AG09309 (cell line): ENCODE measurements around the gene HYAL2.
"Not testable (repeated sequence)": the region's sequence is repeated elsewhere in the genome, so short reads cannot be mapped to it uniquely, and the experiment has no call there.

Source experiments
- DNase-seq: peaks from one replicate; pipeline ENCODE4 v3.0.0-alpha.2; 2010; ENCODE audit warnings: low read depth
- H3K4me3 ChIP-seq: 2 replicates; pipeline ENCODE4 v1.5.1; 2011; ENCODE audit warnings: mild to moderate bottlenecking, low read depth, low read length, moderate library complexity; ENCODE audit not compliant: control insufficient read depth
- TF ChIP-seq, protein P1 (sequence below): IDR thresholded peaks from 2 replicates; pipeline ENCODE4 v1.5.1; 2011; ENCODE audit warnings: mild to moderate bottlenecking, low read depth, low read length, inconsistent platforms; ENCODE audit not compliant: insufficient read depth, control insufficient read depth; ENCODE audit errors: missing control alignments

The HYAL2 gene

DNA sequence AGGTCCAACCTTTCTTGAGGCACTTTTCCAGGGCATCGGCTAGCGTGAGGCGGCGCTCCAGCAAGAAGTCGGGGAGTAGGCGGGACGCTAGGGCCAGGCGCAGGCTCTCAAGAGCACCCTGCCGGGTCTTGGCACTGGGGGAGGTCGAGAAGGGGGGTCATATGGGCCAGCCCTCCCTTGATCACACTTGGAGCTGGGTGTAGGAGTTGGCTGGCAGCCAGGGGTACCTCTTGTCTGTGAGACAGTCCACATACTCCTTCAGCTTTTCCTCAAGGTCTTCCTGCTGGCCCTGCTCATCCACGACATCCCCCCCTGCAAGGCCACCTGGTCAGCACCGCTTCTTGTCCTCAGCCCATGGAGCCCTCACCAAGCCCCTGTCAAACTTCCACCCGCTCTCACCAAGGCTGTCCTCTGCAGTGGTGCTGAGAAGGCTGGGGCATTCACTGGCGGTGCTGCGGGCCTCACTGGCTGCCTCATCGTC, 32.3 kb downstream of the HYAL2 start:
- TF ChIP-seq, protein P1, sequence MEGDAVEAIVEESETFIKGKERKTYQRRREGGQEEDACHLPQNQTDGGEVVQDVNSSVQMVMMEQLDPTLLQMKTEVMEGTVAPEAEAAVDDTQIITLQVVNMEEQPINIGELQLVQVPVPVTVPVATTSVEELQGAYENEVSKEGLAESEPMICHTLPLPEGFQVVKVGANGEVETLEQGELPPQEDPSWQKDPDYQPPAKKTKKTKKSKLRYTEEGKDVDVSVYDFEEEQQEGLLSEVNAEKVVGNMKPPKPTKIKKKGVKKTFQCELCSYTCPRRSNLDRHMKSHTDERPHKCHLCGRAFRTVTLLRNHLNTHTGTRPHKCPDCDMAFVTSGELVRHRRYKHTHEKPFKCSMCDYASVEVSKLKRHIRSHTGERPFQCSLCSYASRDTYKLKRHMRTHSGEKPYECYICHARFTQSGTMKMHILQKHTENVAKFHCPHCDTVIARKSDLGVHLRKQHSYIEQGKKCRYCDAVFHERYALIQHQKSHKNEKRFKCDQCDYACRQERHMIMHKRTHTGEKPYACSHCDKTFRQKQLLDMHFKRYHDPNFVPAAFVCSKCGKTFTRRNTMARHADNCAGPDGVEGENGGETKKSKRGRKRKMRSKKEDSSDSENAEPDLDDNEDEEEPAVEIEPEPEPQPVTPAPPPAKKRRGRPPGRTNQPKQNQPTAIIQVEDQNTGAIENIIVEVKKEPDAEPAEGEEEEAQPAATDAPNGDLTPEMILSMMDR: no peak
- no peak for DNase-seq
- H3K4me3 ChIP-seq: no peak overlapping the region

DNA sequence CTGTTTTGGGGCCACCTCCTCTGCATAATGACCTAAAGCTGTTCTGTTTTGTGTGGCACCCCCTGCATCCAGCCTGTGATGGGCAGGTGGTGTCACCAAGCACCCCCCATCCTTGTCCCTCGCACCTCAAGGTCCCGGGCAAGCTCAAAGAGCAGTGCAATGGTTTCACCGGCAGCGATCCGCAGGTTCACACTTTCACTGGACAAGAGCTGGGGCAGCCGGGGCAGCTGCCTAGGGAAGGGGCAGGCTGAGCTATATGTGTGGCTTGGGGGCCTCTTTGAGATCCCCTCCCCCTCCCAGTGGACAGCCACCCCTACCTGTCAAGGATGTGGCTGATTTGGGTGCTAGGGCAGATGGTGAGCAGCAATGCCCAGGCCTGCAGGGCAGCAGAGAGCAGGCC, 33.4 kb downstream of the HYAL2 start:
- TF ChIP-seq, protein P1: no peak
- no peak for DNase-seq
- H3K4me3 ChIP-seq: no peak overlapping the region

DNA sequence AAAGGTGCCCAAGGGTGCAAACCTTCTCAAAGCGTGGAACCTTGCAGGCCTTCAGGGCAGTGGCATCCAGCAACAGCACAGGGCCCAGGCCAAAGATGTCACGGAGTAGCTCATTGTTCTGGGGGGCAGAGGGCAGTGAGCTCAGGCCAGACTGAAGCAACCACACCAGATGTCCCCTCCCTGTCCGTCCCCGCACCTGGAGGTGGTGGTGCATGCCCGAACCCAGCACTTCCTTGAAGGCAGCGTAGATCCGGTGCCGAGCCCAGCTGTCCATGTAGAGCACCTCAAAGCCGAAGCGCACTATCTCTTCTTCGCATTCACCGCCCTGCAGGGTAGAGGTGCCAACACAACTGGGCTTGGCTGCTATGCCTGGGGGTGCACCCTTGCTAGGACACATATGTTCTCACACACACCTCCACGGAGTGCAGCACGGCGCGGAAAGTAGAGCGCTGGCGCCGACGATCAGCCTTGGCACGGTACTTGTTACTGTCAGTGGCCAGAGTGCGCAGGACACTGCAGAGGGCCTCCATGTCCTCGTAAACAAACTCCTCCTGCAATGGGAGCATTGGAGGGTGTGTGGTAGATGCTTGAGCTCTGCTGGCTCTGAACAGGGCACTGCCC, 34.0 kb downstream of the HYAL2 start:
- H3K4me3 ChIP-seq: no peak overlapping the region
- TF ChIP-seq, protein P1: no peak
- DNase-seq: no peak

DNA sequence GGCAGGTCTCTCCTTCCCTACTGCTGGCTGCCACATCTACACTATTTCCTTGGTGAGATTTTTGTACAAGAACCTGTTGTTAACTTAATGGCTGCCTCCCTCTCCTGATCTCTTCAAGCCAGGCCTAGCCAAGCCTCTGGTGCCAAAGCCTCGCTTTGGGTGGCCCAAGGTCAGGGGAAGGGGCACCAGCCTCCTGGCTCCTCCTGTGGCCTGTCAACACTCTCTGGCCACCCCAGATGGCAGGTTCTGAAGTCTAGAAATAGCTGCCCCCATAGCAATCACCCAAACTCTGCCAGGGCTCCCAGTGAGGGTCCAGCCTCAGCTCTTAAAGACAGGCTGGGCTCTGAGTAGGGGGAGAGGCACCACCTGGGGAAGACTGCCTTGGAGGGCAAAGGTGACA, 35.3 kb downstream of the HYAL2 start:
- no peak for DNase-seq
- TF ChIP-seq, protein P1: no peak
- H3K4me3 ChIP-seq: no peak overlapping the region

DNA sequence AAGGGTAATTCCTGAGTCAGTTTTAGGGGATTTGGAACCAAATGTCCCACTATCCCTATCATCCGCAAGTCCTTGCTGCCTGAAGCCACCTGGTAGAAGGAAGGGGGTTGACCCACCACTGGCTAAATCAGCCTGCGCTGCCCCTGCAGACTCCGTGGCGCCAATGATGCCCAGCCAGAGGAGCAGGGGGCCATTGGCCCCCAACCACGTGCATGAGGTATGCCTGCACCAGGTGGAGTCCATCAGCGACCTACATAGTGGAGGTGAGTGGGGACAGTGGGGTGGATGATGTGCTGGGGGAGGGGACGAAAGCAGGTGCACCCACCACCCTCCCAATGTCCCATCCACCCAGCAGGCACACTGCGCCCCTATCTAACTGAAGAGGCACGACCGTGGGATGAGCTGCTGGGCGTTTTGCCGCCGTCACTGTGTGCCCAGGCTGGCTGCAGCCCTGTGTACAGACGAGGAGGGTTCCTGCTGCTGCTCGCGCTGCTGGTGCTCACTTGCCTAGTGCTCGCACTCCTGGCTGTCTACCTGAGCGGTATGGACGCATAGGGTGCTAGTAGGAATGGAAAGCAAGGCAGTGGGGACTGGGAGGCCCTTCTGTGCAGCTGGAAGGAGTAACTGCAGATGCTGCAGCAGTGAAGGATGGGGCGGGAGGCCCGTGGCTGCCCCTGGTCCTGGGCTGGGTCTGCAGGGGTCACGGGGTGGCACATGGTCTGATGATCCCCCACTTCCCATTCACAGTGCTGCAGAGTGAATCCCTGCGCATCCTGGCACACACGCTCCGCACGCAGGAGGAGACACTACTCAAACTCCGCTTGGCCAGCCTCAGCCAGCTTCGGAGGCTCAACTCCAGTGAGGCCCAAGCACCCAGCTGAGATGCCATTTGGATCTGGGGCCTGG, 36.0 kb downstream of the HYAL2 start:
- no peak overlapping the region for H3K4me3 ChIP-seq
- no peak for DNase-seq
- TF ChIP-seq, protein P1: no peak

DNA sequence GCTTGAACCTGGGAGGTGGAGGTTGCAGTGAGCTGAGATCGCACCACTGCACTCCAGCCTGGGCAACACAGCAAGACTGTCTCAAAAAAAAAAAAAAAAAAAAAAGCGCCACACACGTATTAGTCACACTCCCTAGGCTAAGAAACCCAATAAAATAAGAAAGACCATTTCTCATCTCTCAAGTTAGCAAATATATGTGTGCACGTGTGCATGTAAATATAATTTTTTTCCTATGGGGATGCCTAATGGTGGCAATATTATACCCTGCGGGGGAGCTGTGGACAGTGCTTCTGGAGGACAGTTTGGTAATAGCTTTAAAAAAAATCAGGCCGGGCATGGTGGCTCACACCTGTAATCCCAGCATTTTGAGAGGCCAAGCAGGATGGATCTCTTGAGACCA, 38.4 kb downstream of the HYAL2 start:
- not testable (repeated sequence) for H3K4me3 ChIP-seq, DNase-seq

DNA sequence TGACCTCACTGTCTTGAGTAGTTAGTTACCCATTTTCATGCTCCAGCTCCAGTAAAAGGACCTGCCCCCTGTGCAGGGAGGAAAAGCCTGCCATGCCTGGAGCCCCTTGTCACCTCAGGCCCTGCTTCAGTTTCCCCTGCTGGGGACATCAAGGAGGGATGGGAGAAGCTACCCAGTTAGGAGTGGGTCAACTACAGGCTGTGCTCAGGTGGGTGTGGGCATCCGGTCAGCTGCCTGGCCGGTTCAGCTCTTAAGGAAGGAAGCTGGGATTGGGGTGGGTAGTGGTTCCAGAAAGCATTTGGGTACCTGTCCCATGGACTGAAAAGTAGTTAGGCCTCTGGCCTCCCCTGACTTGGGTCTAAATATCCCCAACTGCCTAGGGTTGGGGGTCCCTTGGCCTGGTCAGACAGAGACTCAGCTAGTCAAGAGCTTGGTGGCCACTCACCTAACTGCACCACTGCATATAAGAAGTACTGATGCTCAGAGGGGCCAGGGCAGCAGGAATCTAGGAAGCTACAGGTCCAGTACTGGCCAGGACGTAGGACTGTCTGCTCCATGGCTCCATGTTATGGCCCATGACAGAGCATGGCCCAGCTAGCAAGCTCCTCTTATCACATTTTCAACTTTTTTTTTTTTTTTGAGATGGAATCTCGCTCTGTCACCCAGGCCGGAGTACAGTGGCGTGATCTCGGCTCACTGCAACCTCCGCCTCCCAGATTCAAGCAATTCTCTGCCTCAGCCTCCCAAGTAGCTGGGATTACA, 43.1 kb downstream of the HYAL2 start:
- TF ChIP-seq, protein P1: no peak
- no peak overlapping the region for H3K4me3 ChIP-seq
- no peak for DNase-seq
